Measurements from ENCODE around the gene PLXDC1.

- TF ChIP-seq CTCF (IDR thresholded peaks at IDR 0.05) (no peak), EP300 (IDR thresholded peaks at IDR 0.05) (no peak)
These were observed 19.1 kb upstream of the PLXDC1 start for GRCh38 chr17:39170558-39170957.
